ENCODE results near the gene FBXW12. TPM values are rescaled to one million over a fixed set of nuclear protein-coding genes. Genes with fewer than 3 reads are reported as not detected.

Gene FBXW12
- polyA plus RNA-seq, 1 donor from 2014 or later, result not detected

DNA sequence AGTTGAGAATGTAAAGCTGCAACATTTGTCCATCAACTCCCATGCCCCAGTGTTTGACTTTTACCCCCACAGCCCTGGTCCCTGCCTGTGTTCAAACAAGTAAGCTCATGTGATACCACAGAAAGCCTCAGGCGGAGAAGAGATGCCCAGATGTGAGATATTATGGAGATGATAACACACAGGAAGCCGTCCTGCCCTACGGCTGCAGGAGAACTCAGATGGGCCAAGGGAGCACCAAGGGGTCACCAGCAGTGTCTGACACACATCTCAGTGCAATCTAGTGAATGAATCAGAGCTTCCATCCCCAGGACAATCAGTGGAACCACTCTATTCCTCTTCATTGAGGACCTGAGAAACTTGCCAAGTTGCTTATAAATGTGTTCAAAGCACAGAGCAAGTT is 24.5 kb upstream of the FBXW12 start:
- no peak overlapping the region for H3K4me2 ChIP-seq (ENCODE audit: low read length)
- H3K4me3 ChIP-seq (ENCODE audit: low read length), result no peak overlapping the region
- no peak overlapping the region for H2AFZ ChIP-seq (ENCODE audit: low read depth, low read length)
- no peaks in the 10 kb centered on the region for H3F3A ChIP-seq (ENCODE audit: insufficient read depth, low read length, poor library complexity, severe bottlenecking)
- no peaks in the 10 kb centered on the region for H3K36me3 ChIP-seq (ENCODE audit: insufficient read depth, low read length)
- no peaks in the 10 kb centered on the region for H3K9me3 ChIP-seq (ENCODE audit: low read length)
- H3K79me2 ChIP-seq (replicated peaks; ENCODE audit: insufficient read depth, low read length), result no peaks in the 10 kb centered on the region
- TF ChIP-seq, protein P1, sequence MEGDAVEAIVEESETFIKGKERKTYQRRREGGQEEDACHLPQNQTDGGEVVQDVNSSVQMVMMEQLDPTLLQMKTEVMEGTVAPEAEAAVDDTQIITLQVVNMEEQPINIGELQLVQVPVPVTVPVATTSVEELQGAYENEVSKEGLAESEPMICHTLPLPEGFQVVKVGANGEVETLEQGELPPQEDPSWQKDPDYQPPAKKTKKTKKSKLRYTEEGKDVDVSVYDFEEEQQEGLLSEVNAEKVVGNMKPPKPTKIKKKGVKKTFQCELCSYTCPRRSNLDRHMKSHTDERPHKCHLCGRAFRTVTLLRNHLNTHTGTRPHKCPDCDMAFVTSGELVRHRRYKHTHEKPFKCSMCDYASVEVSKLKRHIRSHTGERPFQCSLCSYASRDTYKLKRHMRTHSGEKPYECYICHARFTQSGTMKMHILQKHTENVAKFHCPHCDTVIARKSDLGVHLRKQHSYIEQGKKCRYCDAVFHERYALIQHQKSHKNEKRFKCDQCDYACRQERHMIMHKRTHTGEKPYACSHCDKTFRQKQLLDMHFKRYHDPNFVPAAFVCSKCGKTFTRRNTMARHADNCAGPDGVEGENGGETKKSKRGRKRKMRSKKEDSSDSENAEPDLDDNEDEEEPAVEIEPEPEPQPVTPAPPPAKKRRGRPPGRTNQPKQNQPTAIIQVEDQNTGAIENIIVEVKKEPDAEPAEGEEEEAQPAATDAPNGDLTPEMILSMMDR (IDR thresholded peaks at IDR 0.05; ENCODE audit: poor library complexity, severe bottlenecking), result no peak
- no peak for TF ChIP-seq EZH2 (IDR thresholded peaks at IDR 0.05; ENCODE audit: borderline replicate concordance, insufficient read depth, low read length, poor library complexity, severe bottlenecking)
- TF ChIP-seq EP300 (conservative IDR thresholded peaks at IDR 0.05; ENCODE audit: poor library complexity, severe bottlenecking), result no peak
- TF ChIP-seq MXI1 (conservative IDR thresholded peaks at IDR 0.05; ENCODE audit: poor library complexity, severe bottlenecking), result no peak
- no peak for TF ChIP-seq RAD21 (conservative IDR thresholded peaks at IDR 0.05)
- no peak for TF ChIP-seq TAF1 (IDR thresholded peaks at IDR 0.05; ENCODE audit: low read depth)
- TF ChIP-seq, protein P2, sequence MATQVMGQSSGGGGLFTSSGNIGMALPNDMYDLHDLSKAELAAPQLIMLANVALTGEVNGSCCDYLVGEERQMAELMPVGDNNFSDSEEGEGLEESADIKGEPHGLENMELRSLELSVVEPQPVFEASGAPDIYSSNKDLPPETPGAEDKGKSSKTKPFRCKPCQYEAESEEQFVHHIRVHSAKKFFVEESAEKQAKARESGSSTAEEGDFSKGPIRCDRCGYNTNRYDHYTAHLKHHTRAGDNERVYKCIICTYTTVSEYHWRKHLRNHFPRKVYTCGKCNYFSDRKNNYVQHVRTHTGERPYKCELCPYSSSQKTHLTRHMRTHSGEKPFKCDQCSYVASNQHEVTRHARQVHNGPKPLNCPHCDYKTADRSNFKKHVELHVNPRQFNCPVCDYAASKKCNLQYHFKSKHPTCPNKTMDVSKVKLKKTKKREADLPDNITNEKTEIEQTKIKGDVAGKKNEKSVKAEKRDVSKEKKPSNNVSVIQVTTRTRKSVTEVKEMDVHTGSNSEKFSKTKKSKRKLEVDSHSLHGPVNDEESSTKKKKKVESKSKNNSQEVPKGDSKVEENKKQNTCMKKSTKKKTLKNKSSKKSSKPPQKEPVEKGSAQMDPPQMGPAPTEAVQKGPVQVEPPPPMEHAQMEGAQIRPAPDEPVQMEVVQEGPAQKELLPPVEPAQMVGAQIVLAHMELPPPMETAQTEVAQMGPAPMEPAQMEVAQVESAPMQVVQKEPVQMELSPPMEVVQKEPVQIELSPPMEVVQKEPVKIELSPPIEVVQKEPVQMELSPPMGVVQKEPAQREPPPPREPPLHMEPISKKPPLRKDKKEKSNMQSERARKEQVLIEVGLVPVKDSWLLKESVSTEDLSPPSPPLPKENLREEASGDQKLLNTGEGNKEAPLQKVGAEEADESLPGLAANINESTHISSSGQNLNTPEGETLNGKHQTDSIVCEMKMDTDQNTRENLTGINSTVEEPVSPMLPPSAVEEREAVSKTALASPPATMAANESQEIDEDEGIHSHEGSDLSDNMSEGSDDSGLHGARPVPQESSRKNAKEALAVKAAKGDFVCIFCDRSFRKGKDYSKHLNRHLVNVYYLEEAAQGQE (IDR thresholded peaks at IDR 0.05; ENCODE audit: borderline replicate concordance), result no peak
- TF ChIP-seq SMC3 (conservative IDR thresholded peaks at IDR 0.05; ENCODE audit: poor library complexity), result no peak
- TF ChIP-seq POLR2AphosphoS5 (IDR thresholded peaks at IDR 0.05), result no peak
- no peaks in the 10 kb centered on the region for H3K27me3 ChIP-seq (ENCODE audit: insufficient read depth, low read depth, low read length)
- no peak overlapping the region for H3K27ac ChIP-seq (ENCODE audit: low read length)
- no peaks in the 10 kb centered on the region for H4K20me1 ChIP-seq (ENCODE audit: insufficient read depth)
- no peak overlapping the region for H3K9ac ChIP-seq (ENCODE audit: low read length)
- no peaks in the 10 kb centered on the region for H3K9me2 ChIP-seq (ENCODE audit: insufficient read depth, low read length)

DNA sequence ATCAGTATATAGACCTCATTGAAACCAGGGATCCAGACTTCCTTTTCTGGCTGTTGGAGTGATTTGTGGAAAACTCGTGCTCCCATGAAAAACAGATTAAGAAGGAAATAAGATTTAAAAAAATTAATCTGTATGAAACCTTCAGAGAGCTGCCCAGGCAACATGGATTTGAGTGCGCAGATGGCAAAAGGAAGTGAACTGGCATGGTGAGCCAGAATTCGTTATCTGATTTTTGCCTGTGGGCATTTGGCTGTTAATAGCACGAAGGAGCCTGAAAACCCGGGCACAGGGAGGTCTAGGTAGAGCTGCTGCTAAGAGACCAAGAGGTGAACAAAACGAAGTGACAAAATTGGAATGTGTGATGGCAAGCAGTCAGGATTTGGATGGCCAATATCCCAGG is 19.5 kb upstream of the FBXW12 start:
- no peaks in the 10 kb centered on the region for H3K9me2 ChIP-seq (ENCODE audit: insufficient read depth, low read length)
- no peaks in the 10 kb centered on the region for H3K9me3 ChIP-seq (ENCODE audit: low read length)
- H3K27me3 ChIP-seq (ENCODE audit: insufficient read depth, low read depth, low read length), result no peaks in the 10 kb centered on the region
- H2AFZ ChIP-seq (ENCODE audit: low read depth, low read length), result no peak overlapping the region
- no peaks in the 10 kb centered on the region for H3K79me2 ChIP-seq (replicated peaks; ENCODE audit: insufficient read depth, low read length)
- TF ChIP-seq MXI1 (conservative IDR thresholded peaks at IDR 0.05; ENCODE audit: poor library complexity, severe bottlenecking), result no peak
- TF ChIP-seq, protein P1 (IDR thresholded peaks at IDR 0.05; ENCODE audit: poor library complexity, severe bottlenecking), result no peak
- TF ChIP-seq EP300 (conservative IDR thresholded peaks at IDR 0.05; ENCODE audit: poor library complexity, severe bottlenecking), result no peak
- TF ChIP-seq RAD21 (conservative IDR thresholded peaks at IDR 0.05), result no peak
- no peak for TF ChIP-seq EZH2 (IDR thresholded peaks at IDR 0.05; ENCODE audit: borderline replicate concordance, insufficient read depth, low read length, poor library complexity, severe bottlenecking)
- TF ChIP-seq, protein P2 (IDR thresholded peaks at IDR 0.05; ENCODE audit: borderline replicate concordance), result no peak
- TF ChIP-seq POLR2AphosphoS5 (IDR thresholded peaks at IDR 0.05), result no peak
- no peak for TF ChIP-seq SMC3 (conservative IDR thresholded peaks at IDR 0.05; ENCODE audit: poor library complexity)
- TF ChIP-seq TAF1 (IDR thresholded peaks at IDR 0.05; ENCODE audit: low read depth), result no peak
- no peak overlapping the region for H3K9ac ChIP-seq (ENCODE audit: low read length)
- no peak overlapping the region for H3K4me3 ChIP-seq (ENCODE audit: low read length)
- no peaks in the 10 kb centered on the region for H3K36me3 ChIP-seq (ENCODE audit: insufficient read depth, low read length)
- no peaks in the 10 kb centered on the region for H4K20me1 ChIP-seq (ENCODE audit: insufficient read depth)
- H3K4me2 ChIP-seq (ENCODE audit: low read length), result no peak overlapping the region
- H3K27ac ChIP-seq (ENCODE audit: low read length), result no peak overlapping the region
- no peaks in the 10 kb centered on the region for H3F3A ChIP-seq (ENCODE audit: insufficient read depth, low read length, poor library complexity, severe bottlenecking)
